Testis (tissue), 2 donors: ENCODE measurements around the gene MAFB.

Source experiments
- POLR2A ChIP-seq: fragments of 450-650 bp; IDR thresholded peaks from one replicate; pipeline ENCODE4 v1.6.1; 2017; ENCODE audit warnings: antibody characterized with exemption, mild to moderate bottlenecking, moderate library complexity
- TF ChIP-seq, protein P1 (sequence below), 3 experiments: fragments of 450-650 bp in 2 of 3; fragments of 200-600 bp in 1 of 3; sonication (generic) in 1 of 3; IDR thresholded peaks; one replicate each; pipeline ENCODE4 v1.5.1; 2016 to 2019; ENCODE audit warnings: antibody characterized with exemption in 3 of 3, mild to moderate bottlenecking in 2 of 3, moderate library complexity in 1 of 3

DNA sequence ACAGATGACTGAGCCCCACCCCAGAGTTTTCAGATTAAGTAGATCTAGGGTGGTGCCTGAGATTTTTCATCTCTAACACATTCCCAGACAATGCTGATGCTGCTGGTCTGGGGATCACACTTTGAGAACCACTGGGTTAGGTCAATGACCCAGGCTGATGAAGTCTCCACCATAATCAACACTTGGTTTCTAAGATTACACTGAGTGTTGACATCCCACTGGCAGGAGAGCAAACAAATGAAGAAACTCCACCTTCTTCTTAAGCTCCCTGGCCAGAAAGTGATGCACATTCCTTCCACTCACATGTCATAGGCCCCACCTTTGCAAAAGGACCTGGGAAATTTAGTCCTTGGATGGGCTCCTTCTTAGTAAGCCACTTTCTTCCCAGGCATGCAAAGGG lies 53.1 kb downstream of the MAFB start:
- TF ChIP-seq, protein P1, sequence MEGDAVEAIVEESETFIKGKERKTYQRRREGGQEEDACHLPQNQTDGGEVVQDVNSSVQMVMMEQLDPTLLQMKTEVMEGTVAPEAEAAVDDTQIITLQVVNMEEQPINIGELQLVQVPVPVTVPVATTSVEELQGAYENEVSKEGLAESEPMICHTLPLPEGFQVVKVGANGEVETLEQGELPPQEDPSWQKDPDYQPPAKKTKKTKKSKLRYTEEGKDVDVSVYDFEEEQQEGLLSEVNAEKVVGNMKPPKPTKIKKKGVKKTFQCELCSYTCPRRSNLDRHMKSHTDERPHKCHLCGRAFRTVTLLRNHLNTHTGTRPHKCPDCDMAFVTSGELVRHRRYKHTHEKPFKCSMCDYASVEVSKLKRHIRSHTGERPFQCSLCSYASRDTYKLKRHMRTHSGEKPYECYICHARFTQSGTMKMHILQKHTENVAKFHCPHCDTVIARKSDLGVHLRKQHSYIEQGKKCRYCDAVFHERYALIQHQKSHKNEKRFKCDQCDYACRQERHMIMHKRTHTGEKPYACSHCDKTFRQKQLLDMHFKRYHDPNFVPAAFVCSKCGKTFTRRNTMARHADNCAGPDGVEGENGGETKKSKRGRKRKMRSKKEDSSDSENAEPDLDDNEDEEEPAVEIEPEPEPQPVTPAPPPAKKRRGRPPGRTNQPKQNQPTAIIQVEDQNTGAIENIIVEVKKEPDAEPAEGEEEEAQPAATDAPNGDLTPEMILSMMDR (IDR thresholded peaks at IDR 0.05): no peak
- TF ChIP-seq POLR2A: no peak
